Heart right ventricle (tissue), 16 donors: ENCODE measurements around the gene PSMD4. TPM values are rescaled to one million over a fixed set of nuclear protein-coding genes. Genes with fewer than 3 reads are reported as not detected.

Source experiments
- ATAC-seq, 8 donors: fragments of 200-7000 bp; cut with Tn5 transposase; one replicate each; pipeline ENCODE4 v1.9.1; 2020; ENCODE audit warnings: mild to moderate bottlenecking in 8 of 8, moderate library complexity in 8 of 8, moderate number of reproducible peaks in 1 of 8
- DNase-seq, 2 donors: peaks; one replicate each; pipeline ENCODE4 v3.0.0-alpha.2; 2020
- H3K27ac ChIP-seq, 10 donors: fragments of 200-600 bp; sonication (generic) in 2 of 10; one replicate each; pipeline versions ENCODE4 v1.5.0 to v1.8.0; 2020 to 2022; ENCODE audit warnings: mild to moderate bottlenecking in 3 of 10
- H3K27me3 ChIP-seq, 7 donors: fragments of 200-600 bp; one replicate each; pipeline ENCODE4 v1.8.0; 2021 to 2022; ENCODE audit warnings: mild to moderate bottlenecking in 2 of 7
- H3K36me3 ChIP-seq, 9 donors: fragments of 200-600 bp; sonication (generic) in 1 of 9; one replicate each; pipeline versions ENCODE4 v1.5.0 to v1.8.0; 2020 to 2022; ENCODE audit warnings: mild to moderate bottlenecking in 2 of 9
- H3K4me1 ChIP-seq, 9 donors: fragments of 200-600 bp; sonication (generic) in 1 of 9; one replicate each; pipeline versions ENCODE4 v1.5.0 to v1.8.0; 2020 to 2022; ENCODE audit warnings: mild to moderate bottlenecking in 4 of 9
- H3K4me3 ChIP-seq, 10 donors: fragments of 200-600 bp; sonication (generic) in 2 of 10; one replicate each; pipeline versions ENCODE4 v1.5.0 to v1.8.0; 2020 to 2022; ENCODE audit warnings: mild to moderate bottlenecking in 7 of 10, moderate library complexity in 2 of 10
- H3K9me3 ChIP-seq, 11 donors: fragments of 200-600 bp in 10 of 11; sonication (generic) in 2 of 11; one replicate each; pipeline versions ENCODE4 v1.5.0 to v1.8.0; 2013 to 2022; ENCODE audit warnings: mild to moderate bottlenecking in 2 of 11, control low read depth in 1 of 11, moderate library complexity in 1 of 11
- WGBS, 2 donors: extraction: QIAGEN DNeasy Blood & Tissue Kit; methylation state at CpG; one replicate each; pipeline ENCODE4 v1.1.7; 2013; ENCODE audit warnings: inconsistent platforms in 1 of 2; 5-methylcytosine and 5-hydroxymethylcytosine counted together
- intact Hi-C, 10 donors: fragments of 100-400 bp; cut with DNase I; formaldehyde crosslinking; loops; one replicate each; pipeline versions ENCODE4 v1.11.1 to v1.14.2; 2022
- polyA plus RNA-seq, 2 donors: library from polyadenylated mRNA; stranded (reverse); fragments of 200-250 nt; gene quantifications; one replicate each; pipeline ENCODE4 v1.2.3, GENCODE V29; 2013
- total RNA-seq, 10 donors: library from RNA; stranded (reverse); fragmentation: NEBNext Ultra II Directional in 3 of 10; extraction: Animal tissue kit (Norgen Biotek cat#: 25700) in 3 of 10; gene quantifications; one replicate each; pipeline versions ENCODE4 v1.2.1 to v1.2.4, GENCODE V29; 2021 to 2023
- TF ChIP-seq, protein P1 (sequence below), 9 donors: fragments of 200-600 bp; sonication (generic) in 2 of 9; IDR thresholded peaks; one replicate each; pipeline versions ENCODE4 v1.5.0 to v1.8.0; 2021 to 2022; ENCODE audit warnings: antibody characterized with exemption in 9 of 9, mild to moderate bottlenecking in 5 of 9, moderate library complexity in 1 of 9
- donor health status: Arrhythmogenic right ventricular cardiomyopathy.
- donor health status: ischemic (EF 13 %, LVEDD 7.1; RV severe dilation, severe dysfunction).
- donor health status: healthy with polysubstance abuse.
- donor health status: DM: no; HTN: yes; CAD: no.
- donor health status: DM: no; HTN: no; CAD: no.
- donor health status: ischemic (EF 25% LVEDD 6.9; RV normal size, moderate dysfunction).
- donor health status: ischemic (EF 25% LVEDD 5.7; RV mildly dilated, moderate dysfunction).
- donor health status: healthy.
- donor health status: DM: yes; HTN: yes; CAD: no.
- donor health status: Ischemic cardiomyopathy.
- donor health status: ischemic (EF 35%, LVEDD 5.7; RV mildly dilated, moderate dysfunction).
- donor health status: nonischemic (EF 11% LVEDD 7.7; RV severe dilation, severe dysfunction).
- donor health status: DM: yes; HTN: yes; CAD: no.
- donor health status: PGD.
- donor health status: ischemic (EF 29% LVEDD 5.4; RV normal size, mild dysfunction).
- donor health status: nonischemic (EF 23%, LVEDD 6.1; RV moderate dilation, normal function).

PSMD4 gene
- total and polyA plus RNA-seq, 12 donors: 119 to 300 (median 151) TPM

DNA sequence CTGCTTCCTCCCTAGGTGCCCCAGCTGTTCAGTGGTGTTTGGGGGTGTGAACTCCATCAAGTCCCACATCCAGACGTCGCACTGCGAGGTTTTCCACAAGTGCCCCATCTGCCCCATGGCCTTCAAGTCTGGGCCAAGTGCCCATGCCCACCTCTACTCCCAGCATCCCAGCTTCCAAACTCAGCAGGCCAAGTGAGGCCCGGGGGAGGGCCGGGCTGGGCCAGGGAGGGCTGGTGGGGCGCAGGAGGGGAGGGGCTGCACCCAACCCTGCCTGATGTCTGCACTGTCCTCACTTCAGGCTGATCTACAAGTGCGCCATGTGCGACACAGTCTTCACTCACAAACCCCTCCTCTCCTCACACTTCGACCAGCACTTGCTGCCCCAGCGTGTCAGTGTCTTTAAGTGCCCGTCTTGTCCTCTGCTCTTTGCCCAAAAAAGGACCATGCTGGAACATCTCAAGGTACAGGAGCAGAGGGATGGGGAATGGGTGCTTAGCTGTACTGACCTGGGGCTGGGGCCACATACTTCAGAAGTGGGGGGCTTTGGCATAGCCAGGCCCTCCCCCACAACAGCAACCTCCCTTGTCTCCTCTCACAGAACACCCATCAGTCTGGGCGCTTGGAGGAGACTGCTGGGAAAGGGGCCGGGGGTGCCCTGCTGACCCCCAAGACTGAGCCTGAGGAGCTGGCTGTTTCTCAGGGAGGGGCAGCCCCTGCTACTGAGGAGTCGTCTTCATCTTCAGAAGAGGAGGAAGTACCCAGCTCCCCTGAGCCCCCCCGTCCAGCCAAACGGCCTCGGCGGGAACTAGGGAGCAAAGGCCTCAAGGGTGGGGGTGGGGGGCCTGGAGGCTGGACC, 34.8 kb downstream of the PSMD4 start:
- ATAC-seq (peak in 1 of 8 donors; percentile 10), DNase-seq (no peak)
- peaks cover 0 to 10% (median 2%) of the 10 kb centered on the region in 9 donors for H3K4me1 ChIP-seq
- intact Hi-C loops: loop anchor here in 1 of 10 donors (10.0 kb wide), 1 partner anchor 55 kb away; the partner anchor contains the start of gene RFX5
- no peaks in the 10 kb centered on the region for H3K27me3 ChIP-seq
- H3K4me3 ChIP-seq: no peak overlapping the region
- no peaks in the 10 kb centered on the region for H3K9me3 ChIP-seq
- WGBS, 2 donors: 79 to 81% methylated on average over 18 of the region's 18 CpGs
- TF ChIP-seq, protein P1, sequence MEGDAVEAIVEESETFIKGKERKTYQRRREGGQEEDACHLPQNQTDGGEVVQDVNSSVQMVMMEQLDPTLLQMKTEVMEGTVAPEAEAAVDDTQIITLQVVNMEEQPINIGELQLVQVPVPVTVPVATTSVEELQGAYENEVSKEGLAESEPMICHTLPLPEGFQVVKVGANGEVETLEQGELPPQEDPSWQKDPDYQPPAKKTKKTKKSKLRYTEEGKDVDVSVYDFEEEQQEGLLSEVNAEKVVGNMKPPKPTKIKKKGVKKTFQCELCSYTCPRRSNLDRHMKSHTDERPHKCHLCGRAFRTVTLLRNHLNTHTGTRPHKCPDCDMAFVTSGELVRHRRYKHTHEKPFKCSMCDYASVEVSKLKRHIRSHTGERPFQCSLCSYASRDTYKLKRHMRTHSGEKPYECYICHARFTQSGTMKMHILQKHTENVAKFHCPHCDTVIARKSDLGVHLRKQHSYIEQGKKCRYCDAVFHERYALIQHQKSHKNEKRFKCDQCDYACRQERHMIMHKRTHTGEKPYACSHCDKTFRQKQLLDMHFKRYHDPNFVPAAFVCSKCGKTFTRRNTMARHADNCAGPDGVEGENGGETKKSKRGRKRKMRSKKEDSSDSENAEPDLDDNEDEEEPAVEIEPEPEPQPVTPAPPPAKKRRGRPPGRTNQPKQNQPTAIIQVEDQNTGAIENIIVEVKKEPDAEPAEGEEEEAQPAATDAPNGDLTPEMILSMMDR (IDR thresholded peaks at IDR 0.05): no peak
- H3K27ac ChIP-seq: no peak overlapping the region
- peaks cover 0 to 97% (median 79%) of the 10 kb centered on the region in 9 donors for H3K36me3 ChIP-seq

DNA sequence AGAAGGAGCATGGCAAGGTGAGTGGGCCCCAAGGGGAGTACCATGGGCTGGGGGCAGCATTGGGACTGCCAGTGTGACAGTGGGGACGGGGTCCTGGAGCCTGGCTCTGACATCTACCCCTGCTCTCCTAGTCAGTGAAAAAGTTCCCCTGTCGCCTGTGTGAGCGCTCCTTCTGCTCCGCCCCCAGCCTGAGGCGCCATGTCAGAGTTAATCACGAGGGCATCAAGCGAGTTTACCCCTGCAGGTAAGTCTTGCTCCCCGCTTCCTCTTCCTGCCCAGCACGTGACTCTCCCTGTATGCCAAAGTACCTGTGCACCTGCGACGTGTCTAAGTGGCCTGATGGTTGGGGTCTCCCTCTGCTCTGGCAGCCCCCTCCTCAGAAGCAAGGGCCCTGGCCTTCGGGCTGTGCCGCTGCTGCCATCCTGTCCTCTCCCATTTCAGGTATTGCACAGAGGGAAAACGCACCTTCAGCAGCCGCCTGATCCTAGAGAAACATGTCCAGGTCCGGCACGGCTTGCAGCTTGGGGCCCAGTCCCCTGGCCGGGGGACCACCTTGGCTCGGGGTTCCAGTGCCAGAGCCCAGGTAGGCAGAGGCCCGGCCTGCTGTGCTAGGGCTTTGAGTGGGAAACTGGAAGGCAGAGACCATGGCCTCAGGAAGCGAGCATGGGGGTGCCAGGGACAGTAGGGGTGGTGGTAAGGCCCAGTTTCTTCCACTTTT, 35.6 kb downstream of the PSMD4 start:
- intact Hi-C loops: loop anchor here in 1 of 10 donors (10.0 kb wide), 1 partner anchor 55 kb away; the partner anchor contains the start of gene RFX5
- ATAC-seq (peak in 1 of 8 donors; percentile 9), DNase-seq (no peak)
- Histone ChIP-seq H3K9me3 (no peaks in the 10 kb centered on the region), H3K4me3 (no peak overlapping the region), H3K4me1 (peaks cover 0 to 7% (median 0%) of the 10 kb centered on the region in 9 donors), H3K36me3 (peaks cover 0 to 100% (median 85%) of the 10 kb centered on the region in 9 donors), H3K27ac (no peak overlapping the region), H3K27me3 (no peaks in the 10 kb centered on the region)
- whole genome bisulfite sequencing, 2 donors: 91% methylated on average over 21 of the region's 21 CpGs
- TF ChIP-seq, protein P1 (IDR thresholded peaks at IDR 0.05): no peak

DNA sequence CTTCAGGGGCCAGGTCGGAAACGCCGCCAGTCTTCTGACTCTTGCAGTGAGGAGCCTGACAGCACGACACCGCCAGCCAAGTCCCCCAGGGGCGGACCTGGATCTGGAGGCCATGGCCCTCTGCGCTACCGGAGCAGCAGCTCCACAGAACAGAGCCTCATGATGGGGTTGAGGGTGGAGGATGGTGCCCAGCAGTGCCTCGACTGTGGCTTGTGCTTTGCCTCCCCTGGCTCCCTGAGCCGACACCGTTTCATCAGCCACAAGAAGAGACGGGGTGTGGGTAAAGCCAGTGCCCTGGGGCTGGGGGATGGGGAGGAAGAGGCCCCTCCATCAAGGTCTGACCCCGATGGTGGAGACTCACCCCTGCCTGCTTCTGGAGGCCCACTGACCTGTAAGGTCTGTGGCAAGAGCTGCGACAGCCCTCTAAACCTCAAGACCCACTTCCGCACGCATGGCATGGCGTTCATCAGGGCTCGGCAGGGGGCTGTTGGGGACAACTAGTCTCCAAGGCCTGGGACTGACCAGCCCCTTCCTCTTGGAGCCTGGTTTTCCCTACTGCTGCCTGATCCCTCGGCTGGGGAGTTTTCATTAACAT, 36.3 kb downstream of the PSMD4 start:
- H3K9me3 ChIP-seq: no peaks in the 10 kb centered on the region
- no peak overlapping the region for H3K4me3 ChIP-seq
- H3K27ac ChIP-seq: no peak overlapping the region
- H3K27me3 ChIP-seq: no peaks in the 10 kb centered on the region
- 82 to 83% methylated on average over 19 of the region's 19 CpGs for WGBS, 2 donors
- intact Hi-C loops: no loop called here
- peaks cover 0 to 100% (median 90%) of the 10 kb centered on the region in 9 donors for H3K36me3 ChIP-seq
- H3K4me1 ChIP-seq: peaks cover 0 to 7% (median 0%) of the 10 kb centered on the region in 9 donors
- no peak for DNase-seq
- peak in 1 of 8 donors; percentile 3 for ATAC-seq
- TF ChIP-seq, protein P1 (IDR thresholded peaks at IDR 0.05): no peak
